ENCODE data around the gene VPS45. TPM values are rescaled to one million over a fixed set of nuclear protein-coding genes. Genes with fewer than 3 reads are reported as not detected.

The VPS45 gene
- total RNA-seq, 1 donor from 2014 or later: 34.0 TPM

GRCh38 chr1:150102986-150103385, 35.4 kb downstream of the VPS45 start:
- peaks cover 9% of the 10 kb centered on the region for H3K36me3 ChIP-seq (ENCODE audit: insufficient read depth, low read length)
- H3K4me2 ChIP-seq (ENCODE audit: low read length): no peak overlapping the region
- H3K79me2 ChIP-seq (ENCODE audit: insufficient read depth, low read length): no peaks in the 10 kb centered on the region
- Mint-ChIP-seq H3K36me3 (ENCODE audit: low read depth, unreplicated experiment) (peaks cover 27% of the 10 kb centered on the region), H3K27ac (ENCODE audit: unreplicated experiment) (no peak overlapping the region), H3K9me3 (ENCODE audit: unreplicated experiment) (peaks cover 14% of the 10 kb centered on the region), H3K4me3 (ENCODE audit: unreplicated experiment) (no peak overlapping the region), H3K4me1 (ENCODE audit: low read depth, unreplicated experiment) (peaks cover 4% of the 10 kb centered on the region), H3K27me3 (ENCODE audit: low read depth, unreplicated experiment) (no peaks in the 10 kb centered on the region)
- no peaks in the 10 kb centered on the region for H3K27me3 ChIP-seq (ENCODE audit: insufficient read depth, low read length)
- no peaks in the 10 kb centered on the region for H3K4me1 ChIP-seq (ENCODE audit: insufficient read depth, low read length)
- DNase-seq (ENCODE audit: low read depth): no peak
- no peaks in the 10 kb centered on the region for H3K9me3 ChIP-seq (ENCODE audit: insufficient read depth, low read depth, low read length)
- TF ChIP-seq CTCF (IDR thresholded peaks at IDR 0.05; ENCODE audit: insufficient read depth, low read depth, low read length) (no peak), EZH2 (IDR thresholded peaks at IDR 0.05; ENCODE audit: insufficient read depth, low read length) (no peak)
- no peak overlapping the region for H3K27ac ChIP-seq (ENCODE audit: low read depth, low read length)
- no peak overlapping the region for H3K4me3 ChIP-seq (ENCODE audit: insufficient read depth, low read depth, low read length)
- H3K9ac ChIP-seq (ENCODE audit: low read length): no peak overlapping the region
- no peaks in the 10 kb centered on the region for H4K20me1 ChIP-seq (ENCODE audit: insufficient read depth, low read length)
- FAIRE-seq: no peak
- H2AFZ ChIP-seq (ENCODE audit: low read depth, low read length): no peak overlapping the region

- Mint-ChIP-seq H3K27me3 (ENCODE audit: low read depth, unreplicated experiment) (no peaks in the 10 kb centered on the region), H3K4me3 (ENCODE audit: unreplicated experiment) (no peak overlapping the region), H3K9me3 (ENCODE audit: unreplicated experiment) (peaks cover 10% of the 10 kb centered on the region), H3K36me3 (ENCODE audit: low read depth, unreplicated experiment) (peaks cover 18% of the 10 kb centered on the region), H3K4me1 (ENCODE audit: low read depth, unreplicated experiment) (peaks cover 4% of the 10 kb centered on the region), H3K27ac (ENCODE audit: unreplicated experiment) (no peak overlapping the region)
- no peaks in the 10 kb centered on the region for H3K9me3 ChIP-seq (ENCODE audit: insufficient read depth, low read depth, low read length)
- FAIRE-seq: no peak
- H3K9ac ChIP-seq (ENCODE audit: low read length): no peak overlapping the region
- H3K4me1 ChIP-seq (ENCODE audit: insufficient read depth, low read length): no peaks in the 10 kb centered on the region
- TF ChIP-seq EZH2 (IDR thresholded peaks at IDR 0.05; ENCODE audit: insufficient read depth, low read length): no peak
- no peak for TF ChIP-seq CTCF (IDR thresholded peaks at IDR 0.05; ENCODE audit: insufficient read depth, low read depth, low read length)
- H3K36me3 ChIP-seq (ENCODE audit: insufficient read depth, low read length): peaks cover 8% of the 10 kb centered on the region
- H4K20me1 ChIP-seq (ENCODE audit: insufficient read depth, low read length): no peaks in the 10 kb centered on the region
- DNase-seq (ENCODE audit: low read depth): peak; percentile 61
- H3K4me3 ChIP-seq (ENCODE audit: insufficient read depth, low read depth, low read length): no peak overlapping the region
- H3K27me3 ChIP-seq (ENCODE audit: insufficient read depth, low read length): no peaks in the 10 kb centered on the region
- H2AFZ ChIP-seq (ENCODE audit: low read depth, low read length): no peak overlapping the region
- no peaks in the 10 kb centered on the region for H3K79me2 ChIP-seq (ENCODE audit: insufficient read depth, low read length)
- H3K27ac ChIP-seq (ENCODE audit: low read depth, low read length): no peak overlapping the region
- H3K4me2 ChIP-seq (ENCODE audit: low read length): no peak overlapping the region
Observed at GRCh38 chr1:150106341-150106740, 38.8 kb downstream of the VPS45 start.

GRCh38 chr1:150109586-150109985, 42.0 kb downstream of the VPS45 start:
- peaks cover 24% of the 10 kb centered on the region for H3K36me3 Mint-ChIP-seq (ENCODE audit: low read depth, unreplicated experiment)
- Histone ChIP-seq H3K27me3 (ENCODE audit: insufficient read depth, low read length) (no peaks in the 10 kb centered on the region), H3K36me3 (ENCODE audit: insufficient read depth, low read length) (peaks cover 5% of the 10 kb centered on the region), H3K9ac (ENCODE audit: low read length) (no peak overlapping the region), H3K4me3 (ENCODE audit: insufficient read depth, low read depth, low read length) (no peak overlapping the region), H3K27ac (ENCODE audit: low read depth, low read length) (no peak overlapping the region), H2AFZ (ENCODE audit: low read depth, low read length) (no peak overlapping the region), H4K20me1 (ENCODE audit: insufficient read depth, low read length) (no peaks in the 10 kb centered on the region), H3K4me1 (ENCODE audit: insufficient read depth, low read length) (no peaks in the 10 kb centered on the region), H3K9me3 (ENCODE audit: insufficient read depth, low read depth, low read length) (no peaks in the 10 kb centered on the region), H3K79me2 (ENCODE audit: insufficient read depth, low read length) (no peaks in the 10 kb centered on the region), H3K4me2 (ENCODE audit: low read length) (no peak overlapping the region)
- FAIRE-seq (no peak), DNase-seq (ENCODE audit: low read depth) (no peak)
- peaks cover 11% of the 10 kb centered on the region for H3K9me3 Mint-ChIP-seq (ENCODE audit: unreplicated experiment)
- H3K27ac Mint-ChIP-seq (ENCODE audit: unreplicated experiment): no peak overlapping the region
- TF ChIP-seq CTCF (IDR thresholded peaks at IDR 0.05; ENCODE audit: insufficient read depth, low read depth, low read length) (no peak), EZH2 (IDR thresholded peaks at IDR 0.05; ENCODE audit: insufficient read depth, low read length) (no peak)
- H3K4me1 Mint-ChIP-seq (ENCODE audit: low read depth, unreplicated experiment): peaks cover 4% of the 10 kb centered on the region
- H3K27me3 Mint-ChIP-seq (ENCODE audit: low read depth, unreplicated experiment): no peaks in the 10 kb centered on the region
- H3K4me3 Mint-ChIP-seq (ENCODE audit: unreplicated experiment): no peak overlapping the region
